Glutamatergic neuron (in vitro differentiated cells): ENCODE data around the gene KMT2E. TPM values are rescaled to one million over a fixed set of nuclear protein-coding genes. Genes with fewer than 3 reads are reported as not detected.

Experiments
- DNase-seq: peaks from one replicate; pipeline ENCODE4 v3.0.0; 2022
- H3K27ac Mint-ChIP-seq: one replicate; pipeline ENCODE4 v1.8.0; 2020; ENCODE audit warnings: mild to moderate bottlenecking, mixed read lengths, inconsistent platforms; ENCODE audit not compliant: unreplicated experiment
- H3K27me3 Mint-ChIP-seq: one replicate; pipeline ENCODE4 v1.8.0; 2020; ENCODE audit warnings: mild to moderate bottlenecking, moderate library complexity, mixed read lengths, inconsistent platforms; ENCODE audit not compliant: unreplicated experiment
- H3K36me3 Mint-ChIP-seq: one replicate; pipeline ENCODE4 v1.8.0; 2020; ENCODE audit warnings: mild to moderate bottlenecking, mixed read lengths, inconsistent platforms; ENCODE audit not compliant: unreplicated experiment
- H3K4me1 Mint-ChIP-seq: one replicate; pipeline ENCODE4 v1.8.0; 2020; ENCODE audit warnings: mild to moderate bottlenecking, low read depth, mixed read lengths, inconsistent platforms; ENCODE audit not compliant: unreplicated experiment
- H3K4me3 Mint-ChIP-seq: one replicate; pipeline ENCODE4 v1.8.0; 2020; ENCODE audit warnings: mild to moderate bottlenecking, mixed read lengths, inconsistent platforms; ENCODE audit not compliant: unreplicated experiment
- H3K9me3 Mint-ChIP-seq: one replicate; pipeline ENCODE4 v1.8.0; 2020; ENCODE audit warnings: mild to moderate bottlenecking, moderate library complexity, mixed read lengths, inconsistent platforms; ENCODE audit not compliant: unreplicated experiment
- total RNA-seq: library from RNA; stranded (reverse); fragmentation: NEBNext Ultra II Directional; extraction: Animal tissue kit (Norgen Biotek cat#: 25700); gene quantifications from one replicate; pipeline ENCODE4 v1.2.1, GENCODE V29; 2021; ENCODE audit not compliant: unreplicated experiment
- TF ChIP-seq, protein P1 (sequence below): fragments of 200-600 bp; sonication (generic); IDR thresholded peaks from one replicate; pipeline ENCODE4 v1.5.0; 2021; ENCODE audit not compliant: partially characterized antibody, unreplicated experiment

Gene KMT2E
- total RNA-seq, 1 donor from 2014 or later = 126 TPM

DNA sequence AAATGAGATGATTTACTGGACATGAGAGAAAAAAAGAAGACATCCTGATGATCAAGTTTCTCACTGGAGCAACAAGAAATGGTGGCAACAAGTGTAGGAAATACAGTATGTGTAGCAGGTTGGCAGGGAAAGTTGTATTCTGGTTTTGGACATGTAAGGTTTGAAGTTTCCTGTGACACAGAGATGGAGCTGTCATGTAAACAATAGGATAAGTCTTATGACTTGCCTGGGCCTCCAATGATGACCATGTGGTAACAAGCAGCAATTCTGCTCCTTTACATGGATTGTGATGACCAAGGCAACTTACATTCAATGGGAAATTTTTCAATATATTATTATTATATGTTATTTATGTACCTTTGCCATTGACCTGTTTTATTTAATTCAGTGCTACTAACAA is 125.4 kb downstream of the KMT2E start:
- Mint-ChIP-seq H3K27ac (no peak overlapping the region), H3K9me3 (peaks cover 5% of the 10 kb centered on the region), H3K4me1 (peaks cover 22% of the 10 kb centered on the region), H3K27me3 (peaks cover 2% of the 10 kb centered on the region), H3K36me3 (peaks cover 5% of the 10 kb centered on the region), H3K4me3 (no peak overlapping the region)
- no peak for DNase-seq
- TF ChIP-seq, protein P1, sequence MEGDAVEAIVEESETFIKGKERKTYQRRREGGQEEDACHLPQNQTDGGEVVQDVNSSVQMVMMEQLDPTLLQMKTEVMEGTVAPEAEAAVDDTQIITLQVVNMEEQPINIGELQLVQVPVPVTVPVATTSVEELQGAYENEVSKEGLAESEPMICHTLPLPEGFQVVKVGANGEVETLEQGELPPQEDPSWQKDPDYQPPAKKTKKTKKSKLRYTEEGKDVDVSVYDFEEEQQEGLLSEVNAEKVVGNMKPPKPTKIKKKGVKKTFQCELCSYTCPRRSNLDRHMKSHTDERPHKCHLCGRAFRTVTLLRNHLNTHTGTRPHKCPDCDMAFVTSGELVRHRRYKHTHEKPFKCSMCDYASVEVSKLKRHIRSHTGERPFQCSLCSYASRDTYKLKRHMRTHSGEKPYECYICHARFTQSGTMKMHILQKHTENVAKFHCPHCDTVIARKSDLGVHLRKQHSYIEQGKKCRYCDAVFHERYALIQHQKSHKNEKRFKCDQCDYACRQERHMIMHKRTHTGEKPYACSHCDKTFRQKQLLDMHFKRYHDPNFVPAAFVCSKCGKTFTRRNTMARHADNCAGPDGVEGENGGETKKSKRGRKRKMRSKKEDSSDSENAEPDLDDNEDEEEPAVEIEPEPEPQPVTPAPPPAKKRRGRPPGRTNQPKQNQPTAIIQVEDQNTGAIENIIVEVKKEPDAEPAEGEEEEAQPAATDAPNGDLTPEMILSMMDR = no peak

DNA sequence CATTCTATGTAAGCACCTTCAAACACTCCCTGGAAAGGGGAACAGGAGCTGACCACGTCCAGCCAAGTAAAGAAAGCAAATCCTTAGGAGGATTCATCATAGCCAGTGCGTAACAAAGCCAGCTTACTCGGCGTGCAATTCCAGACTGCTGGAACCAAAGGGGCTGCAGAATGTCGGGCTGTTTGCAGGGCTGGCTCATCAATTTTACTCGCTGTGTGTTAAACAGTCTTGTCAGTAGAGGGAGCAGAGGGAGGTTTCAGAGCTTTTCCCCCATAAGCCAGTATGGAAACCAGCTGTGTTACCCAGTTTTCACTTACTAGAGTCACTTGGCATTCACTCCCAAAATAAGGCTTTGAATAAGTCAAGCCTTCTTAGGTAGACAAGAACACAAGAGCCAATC is 127.1 kb downstream of the KMT2E start:
- H3K4me1 Mint-ChIP-seq = peaks cover 22% of the 10 kb centered on the region
- TF ChIP-seq, protein P1 = no peak
- peaks cover 5% of the 10 kb centered on the region for H3K36me3 Mint-ChIP-seq
- H3K27ac Mint-ChIP-seq = no peak overlapping the region
- H3K4me3 Mint-ChIP-seq = no peak overlapping the region
- peak; percentile 31 for DNase-seq
- H3K27me3 Mint-ChIP-seq = peaks cover 2% of the 10 kb centered on the region
- H3K9me3 Mint-ChIP-seq = peaks cover 5% of the 10 kb centered on the region

DNA sequence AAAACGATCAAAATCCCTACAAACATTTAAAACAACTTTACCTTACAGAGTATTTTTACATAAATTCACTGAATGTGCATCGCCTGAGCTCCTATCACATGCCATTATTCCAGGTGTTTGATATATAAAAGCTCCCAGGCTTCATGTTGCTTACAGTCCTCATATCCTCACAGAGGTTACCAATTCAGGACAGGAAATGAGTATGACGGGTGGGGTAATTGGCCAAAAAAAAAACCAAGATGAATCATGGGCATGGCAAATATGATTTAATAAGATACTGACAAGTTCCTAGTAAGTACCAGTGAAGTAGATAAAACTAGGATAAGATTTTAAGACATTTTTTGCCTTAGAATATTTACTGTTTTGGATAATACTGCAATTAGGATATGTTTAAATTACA is 135.8 kb downstream of the KMT2E start:
- TF ChIP-seq, protein P1 = no peak
- peaks cover 8% of the 10 kb centered on the region for H3K4me1 Mint-ChIP-seq
- no peaks in the 10 kb centered on the region for H3K36me3 Mint-ChIP-seq
- H3K27ac Mint-ChIP-seq = no peak overlapping the region
- no peak for DNase-seq
- no peaks in the 10 kb centered on the region for H3K27me3 Mint-ChIP-seq
- no peaks in the 10 kb centered on the region for H3K9me3 Mint-ChIP-seq
- H3K4me3 Mint-ChIP-seq = no peak overlapping the region

DNA sequence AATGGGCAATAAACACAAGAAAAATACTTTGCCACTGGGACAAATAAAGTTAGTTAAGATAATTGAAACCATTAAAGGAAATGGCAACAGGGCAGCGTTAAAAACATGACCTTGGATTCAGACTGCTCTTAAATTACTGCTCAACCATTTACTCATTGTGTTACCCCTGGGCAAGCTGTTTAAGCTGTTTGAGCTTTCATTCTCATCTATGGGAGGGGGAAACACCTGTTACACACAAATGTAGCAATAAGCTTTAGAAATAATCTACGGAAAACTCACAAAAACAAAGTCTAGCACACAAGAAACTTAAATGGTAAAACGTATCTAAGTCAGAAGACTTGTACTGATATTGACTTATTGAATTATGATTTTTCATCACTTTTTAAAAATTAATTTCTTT is 137.1 kb downstream of the KMT2E start:
- TF ChIP-seq, protein P1 = no peak
- no peak for DNase-seq
- Mint-ChIP-seq H3K4me3 (no peak overlapping the region), H3K4me1 (peaks cover 2% of the 10 kb centered on the region), H3K27me3 (no peaks in the 10 kb centered on the region), H3K36me3 (no peaks in the 10 kb centered on the region), H3K27ac (no peak overlapping the region), H3K9me3 (no peaks in the 10 kb centered on the region)

DNA sequence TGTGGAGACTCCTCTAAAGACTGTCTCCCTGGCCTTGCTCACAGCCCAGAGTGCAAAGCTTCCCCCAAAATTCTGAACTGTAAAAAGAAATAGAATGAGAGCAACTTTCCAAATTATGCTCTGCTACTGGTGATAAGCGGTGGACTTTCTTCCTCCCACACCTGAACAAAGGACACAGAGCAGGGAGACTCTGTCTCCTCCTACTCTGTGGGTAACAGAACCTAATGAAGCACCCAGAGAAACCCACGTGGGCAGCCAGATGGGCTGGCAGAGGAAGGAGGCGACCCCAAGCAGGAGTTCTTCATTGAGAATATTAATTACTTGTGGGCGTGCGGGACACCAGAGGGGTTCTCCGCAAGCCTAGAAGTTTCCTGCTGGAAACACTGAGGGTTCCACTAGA is 139.5 kb downstream of the KMT2E start:
- H3K4me3 Mint-ChIP-seq = no peak overlapping the region
- no peaks in the 10 kb centered on the region for H3K27me3 Mint-ChIP-seq
- H3K27ac Mint-ChIP-seq = no peak overlapping the region
- H3K9me3 Mint-ChIP-seq = no peaks in the 10 kb centered on the region
- TF ChIP-seq, protein P1 = no peak
- H3K36me3 Mint-ChIP-seq = no peaks in the 10 kb centered on the region
- H3K4me1 Mint-ChIP-seq = no peaks in the 10 kb centered on the region
- no peak for DNase-seq
